PC-3 (cell line): ENCODE data around the gene CCNDBP1. TPM values are rescaled to one million over a fixed set of nuclear protein-coding genes. Genes with fewer than 3 reads are reported as not detected.
A peak's percentile ranks its signal among the peaks of the same experiment; 100 is the strongest.

Source experiments
- ATAC-seq: fragments of 200-7000 bp; cut with Tn5 transposase; 2 replicates; pipeline ENCODE4 v1.9.1; 2020; ENCODE audit warnings: mild to moderate bottlenecking, moderate library complexity
- BruUV-seq: library from RNA; stranded (reverse); fragments of 400-500 nt; replicated peaks from 2 replicates; lab custom pipeline; 2021; lab: Mats Ljungman, UMichigan
- CTCF ChIA-PET: fragments of 300-600 bp; sonication (Branson Sonifier 250); formaldehyde crosslinking; loops from one replicate; lab custom pipeline; 2022; ENCODE audit warnings: antibody characterized with exemption; lab: Charles Lee
- POLR2A ChIA-PET: fragments of 300-600 bp; sonication (Branson Sonifier 250); formaldehyde crosslinking; loops from one replicate; lab custom pipeline; 2022; ENCODE audit warnings: antibody characterized with exemption; ENCODE audit not compliant: unreplicated experiment; lab: Charles Lee
- DNase-seq: peaks from one replicate; pipeline ENCODE4 v3.0.0-alpha.2; 2015
- H2AFZ ChIP-seq: fragments of 300-600 bp; sonication (generic); 2 replicates; pipeline ENCODE4 v1.6.0; 2016; ENCODE audit warnings: antibody characterized with exemption, low read length
- H3F3A ChIP-seq: fragments of 300-600 bp; sonication (generic); one replicate; pipeline ENCODE4 v1.6.0; 2017; ENCODE audit warnings: antibody characterized with exemption, low read length, control low read depth, mild to moderate bottlenecking; ENCODE audit not compliant: unreplicated experiment
- H3K27ac ChIP-seq: fragments of 300-600 bp; sonication (generic); 2 replicates; pipeline ENCODE4 v1.5.1; 2016; ENCODE audit warnings: mild to moderate bottlenecking, low read length
- H3K27me3 ChIP-seq: fragments of 300-600 bp; sonication (generic); 2 replicates; pipeline ENCODE4 v1.6.1; 2016; ENCODE audit warnings: low read length, mixed read lengths
- H3K36me3 ChIP-seq: fragments of 300-600 bp; sonication (generic); 2 replicates; pipeline ENCODE4 v1.6.1; 2016; ENCODE audit warnings: low read depth, mixed run types, low read length, mixed read lengths
- H3K4me1 ChIP-seq: fragments of 300-600 bp; sonication (generic); 2 replicates; pipeline ENCODE4 v1.5.1; 2016; ENCODE audit warnings: low read length; ENCODE audit not compliant: insufficient read depth
- H3K4me2 ChIP-seq: fragments of 300-600 bp; sonication (generic); 2 replicates; pipeline ENCODE4 v1.6.0; 2016; ENCODE audit warnings: low read length
- H3K4me3 ChIP-seq: fragments of 300-600 bp; sonication (generic); 2 replicates; pipeline ENCODE4 v1.5.1; 2016; ENCODE audit warnings: mild to moderate bottlenecking, low read length, mixed read lengths
- H3K79me2 ChIP-seq: fragments of 300-600 bp; sonication (generic); 2 replicates; pipeline ENCODE4 v1.6.1; 2017; ENCODE audit warnings: low read length, mixed read lengths
- H3K9ac ChIP-seq: fragments of 300-600 bp; sonication (generic); 2 replicates; pipeline ENCODE4 v1.6.0; 2016; ENCODE audit warnings: mild to moderate bottlenecking, low read length
- H3K9me2 ChIP-seq: fragments of 300-600 bp; sonication (generic); replicated peaks from 2 replicates; pipeline ENCODE4 v1.6.1; 2016; ENCODE audit warnings: mixed run types, low read length, mixed read lengths
- H3K9me3 ChIP-seq: fragments of 300-600 bp; sonication (generic); 2 replicates; pipeline ENCODE4 v1.6.1; 2016; ENCODE audit warnings: low read length, mixed read lengths
- H4K20me1 ChIP-seq: fragments of 300-600 bp; sonication (generic); 2 replicates; pipeline ENCODE4 v1.6.1; 2016; ENCODE audit warnings: low read length, mixed read lengths
- CTCF ChIP-seq: fragments of 300-600 bp; sonication (generic); conservative IDR thresholded peaks from 2 replicates; pipeline ENCODE4 v1.5.1; 2017; ENCODE audit warnings: antibody characterized with exemption, low read depth, mild to moderate bottlenecking, low read length
- EZH2 ChIP-seq: fragments of 300-600 bp; sonication (generic); IDR thresholded peaks from one replicate; pipeline ENCODE4 v1.6.1; 2017; ENCODE audit warnings: antibody characterized with exemption, mild to moderate bottlenecking, low read length; ENCODE audit not compliant: unreplicated experiment
- EZH2phosphoT487 ChIP-seq: fragments of 300-600 bp; sonication (generic); IDR thresholded peaks from 2 replicates; pipeline ENCODE4 v1.6.1; 2018; ENCODE audit warnings: mild to moderate bottlenecking, antibody characterized with exemption, low read length, borderline replicate concordance
- intact Hi-C: fragments of 100-400 bp; cut with micrococcal nuclease; formaldehyde crosslinking; loops from 2 replicates; pipeline ENCODE4 v1.9.0; 2023
- total RNA-seq: library from RNA; depleted of rRNA; stranded (reverse); fragments of >200 nt; gene quantifications from 2 replicates; pipeline ENCODE4 v1.2.3, GENCODE V29; 2014

Gene CCNDBP1
- total RNA-seq, 1 experiment from 2014 or later = 34.3 TPM

GRCh38 chr15:43239732-43240491, 54.7 kb downstream of the CCNDBP1 start:
- intact Hi-C loops = no loop called here
- Histone ChIP-seq H3K9me3 (no peaks in the 10 kb centered on the region), H3K36me3 (no peaks in the 10 kb centered on the region), H3K4me2 (no peak overlapping the region), H3K4me3 (no peak overlapping the region), H2AFZ (peak overlapping the region; percentile 48; the same call in 1 of the 2 replicates), H3K27me3 (no peaks in the 10 kb centered on the region), H3K9me2 (no peaks in the 10 kb centered on the region), H3K4me1 (peaks cover 8% of the 10 kb centered on the region), H4K20me1 (no peaks in the 10 kb centered on the region), H3K9ac (no peak overlapping the region), H3F3A (no peaks in the 10 kb centered on the region), H3K79me2 (no peaks in the 10 kb centered on the region), H3K27ac (no peak overlapping the region)
- CTCF ChIA-PET = no interaction called here
- POLR2A ChIA-PET = no interaction called here
- no peak for TF ChIP-seq EZH2
- no peak for TF ChIP-seq CTCF
- no peak for TF ChIP-seq EZH2phosphoT487
- ATAC-seq = no peak
- DNase-seq = peak; percentile 26
- BruUV-seq = no TSS peak

- H3K27me3 ChIP-seq = no peaks in the 10 kb centered on the region
- no peak overlapping the region for H3K9ac ChIP-seq
- ATAC-seq (no peak), DNase-seq (no peak)
- H3K4me1 ChIP-seq = peaks cover 8% of the 10 kb centered on the region
- H3K4me2 ChIP-seq = no peak overlapping the region
- CTCF ChIA-PET = no interaction called here
- H3K27ac ChIP-seq = no peak overlapping the region
- no peak overlapping the region for H3K4me3 ChIP-seq
- H3K36me3 ChIP-seq = no peaks in the 10 kb centered on the region
- intact Hi-C loops = no loop called here
- H3K79me2 ChIP-seq = no peaks in the 10 kb centered on the region
- no peaks in the 10 kb centered on the region for H3K9me2 ChIP-seq
- H4K20me1 ChIP-seq = no peaks in the 10 kb centered on the region
- no TSS peak for BruUV-seq
- no peak overlapping the region for H2AFZ ChIP-seq
- POLR2A ChIA-PET = no interaction called here
- H3F3A ChIP-seq = no peaks in the 10 kb centered on the region
- no peaks in the 10 kb centered on the region for H3K9me3 ChIP-seq
- TF ChIP-seq EZH2 (no peak), EZH2phosphoT487 (no peak), CTCF (no peak)
Observed at GRCh38 chr15:43241100-43241499, 55.9 kb downstream of the CCNDBP1 start.

- no peaks in the 10 kb centered on the region for H3K79me2 ChIP-seq
- ChIA-PET POLR2A (no interaction called here), CTCF (no interaction called here)
- no peak for DNase-seq
- no peaks in the 10 kb centered on the region for H3K9me2 ChIP-seq
- H3K9me3 ChIP-seq = no peaks in the 10 kb centered on the region
- TF ChIP-seq CTCF = no peak
- no peak for TF ChIP-seq EZH2
- no peak for TF ChIP-seq EZH2phosphoT487
- no peak overlapping the region for H3K9ac ChIP-seq
- BruUV-seq = no TSS peak
- H3K4me2 ChIP-seq = no peak overlapping the region
- no peaks in the 10 kb centered on the region for H4K20me1 ChIP-seq
- no peak for ATAC-seq
- H2AFZ ChIP-seq = no peak overlapping the region
- H3K27ac ChIP-seq = no peak overlapping the region
- no peak overlapping the region for H3K4me3 ChIP-seq
- H3K36me3 ChIP-seq = no peaks in the 10 kb centered on the region
- intact Hi-C loops = no loop called here
- H3K27me3 ChIP-seq = no peaks in the 10 kb centered on the region
- no peaks in the 10 kb centered on the region for H3F3A ChIP-seq
- peaks cover 8% of the 10 kb centered on the region for H3K4me1 ChIP-seq
Observed at GRCh38 chr15:43242616-43243015, 57.4 kb downstream of the CCNDBP1 start.
